Inflammatory macrophage treated with lipopolysaccharide for 4 hours (primary cell): ENCODE measurements around the gene NIM1K.
"Not testable (repeated sequence)": the region's sequence is repeated elsewhere in the genome, so short reads cannot be mapped to it uniquely, and the experiment has no call there.

Experiments used
- DNase-seq: peaks from one replicate; pipeline ENCODE4 v3.0.0-alpha.2; 2020

Gene NIM1K

GRCh38 chr5:43232943-43233833 is 41.2 kb downstream of the NIM1K start:
- DNase-seq = no peak

GRCh38 chr5:43233946-43234345 is 41.9 kb downstream of the NIM1K start:
- DNase-seq = no peak

DNA sequence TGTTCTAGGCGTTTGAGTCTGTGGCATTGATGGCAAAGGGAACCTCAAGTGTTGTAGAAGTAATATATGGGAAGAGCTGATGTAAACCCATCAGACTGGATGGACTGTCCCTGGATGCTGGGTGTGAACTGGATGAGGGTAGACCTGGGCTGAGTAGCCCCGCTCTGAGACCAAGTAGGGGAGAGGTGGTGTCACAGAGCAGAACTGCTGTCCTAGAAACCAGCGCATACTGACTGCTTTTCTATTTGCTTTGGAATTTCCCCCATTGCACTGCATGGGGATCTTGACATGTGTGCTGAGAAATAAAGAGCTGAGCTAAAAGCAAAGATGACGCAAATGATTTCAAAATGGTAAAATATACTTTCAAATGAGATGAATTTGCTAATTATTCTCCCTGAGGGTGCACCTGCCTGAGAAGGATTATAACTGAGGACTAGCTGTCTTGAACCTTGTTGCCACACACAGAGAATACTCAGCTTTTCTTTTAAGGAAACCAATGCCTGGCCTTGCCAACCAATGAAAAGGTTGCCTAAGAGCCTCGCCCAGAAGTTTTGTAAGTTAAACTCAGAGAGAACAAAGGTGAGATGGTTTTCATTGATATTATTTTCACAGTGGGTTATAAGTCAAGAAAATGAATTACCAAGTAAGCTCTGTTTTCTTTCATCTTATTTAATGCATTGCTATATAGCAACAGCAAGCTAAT is 44.8 kb downstream of the NIM1K start:
- DNase-seq = peak; percentile 13

DNA sequence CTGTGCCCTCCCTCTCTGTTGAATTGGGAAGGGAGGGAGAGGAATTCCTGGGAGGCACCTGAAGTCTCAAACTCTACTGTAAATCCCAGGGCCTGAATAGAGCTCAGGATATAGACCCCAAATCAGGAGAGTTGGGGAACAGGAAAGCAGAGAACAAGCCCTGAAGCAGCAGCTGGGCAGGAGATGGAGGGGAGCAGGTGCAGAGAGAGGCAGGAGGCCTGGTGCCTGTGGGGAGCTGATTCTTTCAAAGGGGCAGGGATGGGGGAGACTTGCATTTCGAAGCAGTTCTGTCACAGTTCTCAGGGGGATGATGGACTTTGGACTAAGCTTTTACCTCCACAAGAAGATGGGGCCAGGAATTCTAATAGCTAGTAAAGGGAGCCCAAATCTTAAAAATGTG is 50.2 kb downstream of the NIM1K start:
- DNase-seq = no peak

GRCh38 chr5:43243270-43243669 is 51.2 kb downstream of the NIM1K start:
- no peak for DNase-seq

DNA sequence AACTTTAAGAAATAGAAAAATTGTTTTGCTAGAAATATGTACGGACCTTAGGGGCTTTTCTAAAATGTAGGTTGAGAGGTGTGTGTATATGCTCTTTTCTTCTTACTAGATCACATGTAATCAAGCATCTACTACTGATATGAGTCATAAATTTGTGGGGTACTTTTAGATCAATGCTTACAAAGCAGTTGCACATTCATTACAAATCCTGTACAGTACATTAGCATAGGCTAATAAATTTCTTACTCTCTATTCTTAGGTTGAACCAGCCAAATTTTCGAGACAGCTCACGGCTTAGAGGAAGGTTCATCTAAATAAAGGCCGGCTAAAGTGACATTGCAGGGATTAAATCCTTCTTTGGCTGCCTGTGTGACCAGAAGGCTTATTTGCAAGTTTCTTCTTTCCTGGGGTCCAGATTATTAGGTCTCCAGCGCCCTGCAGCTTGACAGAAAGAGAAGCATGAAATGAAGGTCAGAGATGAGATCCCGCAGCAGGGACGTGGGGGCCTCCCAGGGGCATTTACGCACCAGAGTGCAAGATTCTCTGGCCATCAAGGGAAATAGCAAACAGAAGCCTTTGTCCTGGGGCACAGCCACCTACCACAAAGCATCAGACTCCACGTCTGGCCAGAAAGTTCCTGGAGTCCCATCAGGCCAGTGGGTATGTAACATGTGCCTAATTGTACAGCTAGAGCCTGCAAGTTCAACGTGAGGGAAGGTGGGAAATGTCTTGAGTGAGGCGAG is 53.0 kb downstream of the NIM1K start:
- no peak for DNase-seq

- no peak for DNase-seq
These were observed 53.8 kb downstream of the NIM1K start for GRCh38 chr5:43245724-43246385.

- DNase-seq = no peak
These were observed 59.7 kb downstream of the NIM1K start for GRCh38 chr5:43251754-43252153.

DNA sequence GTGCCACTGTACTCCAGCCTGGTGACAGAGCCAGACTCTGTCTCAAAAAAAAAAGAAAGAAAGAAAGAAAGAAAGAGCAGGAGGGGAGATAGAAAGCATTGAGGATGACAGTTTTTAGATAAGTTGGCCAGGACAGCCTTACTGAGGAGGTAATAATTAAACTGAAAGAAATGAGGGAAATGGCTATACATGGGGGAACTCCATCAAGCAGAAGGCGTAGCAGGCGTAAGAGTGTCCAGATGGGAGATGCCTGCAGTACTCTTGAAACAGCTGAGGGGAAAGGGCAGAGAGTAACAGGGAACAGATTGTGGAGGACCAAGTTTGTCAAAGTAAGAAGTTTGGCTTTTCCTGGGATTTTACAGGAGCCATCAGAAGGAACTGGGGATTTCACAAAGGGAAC is 63.7 kb downstream of the NIM1K start:
- no peak for DNase-seq

- DNase-seq = no peak
These were observed 64.4 kb downstream of the NIM1K start for GRCh38 chr5:43256261-43256966.

DNA sequence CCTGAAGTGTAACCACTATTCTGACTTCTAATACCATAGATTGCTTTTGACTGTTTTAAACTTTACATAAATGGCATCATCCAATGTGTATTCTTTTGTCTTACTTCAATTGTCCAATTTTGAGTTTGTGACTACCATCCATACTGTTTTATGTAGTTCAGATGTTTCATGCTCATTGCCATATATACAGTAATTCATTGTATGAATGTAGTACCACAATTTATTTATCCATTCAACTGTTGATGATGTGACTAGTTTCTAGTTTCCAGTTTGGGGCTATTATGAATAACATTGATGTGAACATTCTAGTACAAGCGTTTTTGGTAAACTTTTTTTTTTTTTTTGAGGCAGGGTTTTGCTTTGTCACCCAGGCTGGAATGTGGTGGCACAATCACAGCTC is 66.1 kb downstream of the NIM1K start:
- DNase-seq = no peak

DNA sequence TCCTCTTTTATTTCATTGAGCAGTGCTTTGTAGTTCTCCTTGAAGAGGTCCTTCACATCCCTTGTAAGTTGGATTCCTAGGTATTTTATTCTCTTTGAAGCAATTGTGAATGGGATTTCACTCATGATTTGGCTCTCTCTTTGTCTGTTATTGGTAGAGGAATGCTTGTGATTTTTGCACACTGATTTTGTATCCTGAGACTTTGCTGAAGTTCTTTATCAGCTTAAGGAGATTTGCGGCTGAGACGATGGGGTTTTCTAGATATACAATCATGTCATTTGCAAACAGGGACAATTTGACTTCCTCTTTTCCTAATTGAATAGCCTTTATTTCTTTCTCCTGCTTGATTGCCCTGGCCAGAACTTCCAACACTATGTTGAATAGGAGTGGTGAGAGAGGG is 70.2 kb downstream of the NIM1K start:
- DNase-seq = not testable (repeated sequence)

DNA sequence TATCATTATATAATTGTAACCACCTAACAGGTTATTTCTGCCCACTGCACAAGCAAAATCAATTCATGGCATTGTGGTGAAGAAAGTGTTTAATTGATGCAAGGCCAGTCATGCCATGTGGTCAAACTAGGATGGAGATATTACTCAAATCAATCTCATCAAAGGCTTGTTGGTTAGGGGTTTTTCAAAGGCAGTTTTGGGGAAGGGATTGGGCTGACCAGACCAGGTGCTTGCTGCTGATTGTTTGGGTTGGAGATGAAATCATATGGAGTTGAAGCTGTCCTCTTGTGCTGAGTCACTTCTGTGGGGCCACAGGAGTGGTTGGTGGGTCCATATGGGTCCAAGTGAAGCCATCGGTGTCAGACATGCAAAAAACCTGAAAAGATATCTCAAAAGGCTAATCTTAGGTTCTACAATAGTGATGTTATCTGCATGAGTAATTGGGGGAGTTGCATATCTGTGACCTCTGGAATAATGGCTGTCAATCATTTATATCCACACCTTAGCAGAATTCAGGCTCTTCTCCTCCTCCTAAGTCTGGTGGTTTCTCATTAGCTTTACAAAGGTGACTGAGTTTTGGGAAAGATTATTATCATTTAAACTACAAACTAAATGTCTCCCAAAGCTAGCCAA is 76.3 kb downstream of the NIM1K start:
- DNase-seq = no peak

- DNase-seq = peak; percentile 82
These were observed 78.6 kb downstream of the NIM1K start for GRCh38 chr5:43270645-43271044.

GRCh38 chr5:43273552-43273951 is 81.5 kb downstream of the NIM1K start:
- no peak for DNase-seq

GRCh38 chr5:43274435-43275114 is 82.5 kb downstream of the NIM1K start:
- no peak for DNase-seq

DNA sequence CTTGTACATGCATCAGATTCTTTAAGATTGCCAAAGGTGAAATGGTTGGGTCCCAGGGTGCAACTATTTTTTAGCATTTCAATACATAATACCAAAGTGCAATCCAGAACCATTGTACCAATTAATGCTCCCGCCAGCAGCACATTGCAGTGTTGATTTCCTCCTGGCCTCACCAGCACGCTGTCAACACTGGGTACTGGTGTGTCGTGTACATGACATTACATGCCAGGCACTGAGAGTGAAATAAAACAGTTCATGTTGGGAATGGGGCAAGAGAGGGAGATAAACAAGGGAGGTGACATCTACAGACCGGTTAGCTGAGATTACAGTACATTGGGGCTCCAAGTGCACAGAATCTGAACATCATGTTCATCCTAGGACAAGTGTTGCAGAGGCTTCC is 83.4 kb downstream of the NIM1K start:
- no peak for DNase-seq

DNA sequence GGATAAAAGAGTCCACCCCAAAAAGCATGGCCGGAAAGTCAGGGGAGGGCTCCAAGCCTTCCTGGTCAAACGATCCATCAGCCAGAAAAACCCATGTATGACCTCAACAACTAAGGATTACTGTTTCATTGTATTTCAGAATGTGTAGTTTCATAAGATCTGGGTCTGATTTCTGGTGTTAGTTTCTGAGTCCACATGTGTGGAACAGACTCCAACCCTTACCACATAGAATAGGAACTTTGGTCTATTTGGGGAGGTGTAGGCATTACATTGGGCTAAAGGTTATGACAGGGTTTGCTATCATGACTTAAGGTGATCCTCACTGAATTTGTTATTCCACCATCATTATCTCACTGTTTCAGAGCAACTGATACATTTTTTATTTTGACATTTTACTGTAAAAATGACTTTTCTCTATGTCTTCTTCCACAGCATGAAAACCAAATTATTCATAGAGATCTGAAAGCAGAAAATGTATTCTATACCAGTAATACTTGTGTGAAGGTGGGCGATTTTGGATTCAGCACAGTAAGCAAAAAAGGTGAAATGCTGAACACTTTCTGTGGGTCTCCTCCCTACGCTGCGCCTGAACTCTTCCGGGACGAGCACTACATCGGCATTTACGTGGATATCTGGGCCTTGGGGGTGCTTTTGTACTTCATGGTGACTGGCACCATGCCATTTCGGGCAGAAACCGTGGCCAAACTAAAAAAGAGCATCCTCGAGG is 87.7 kb downstream of the NIM1K start:
- DNase-seq = no peak

GRCh38 chr5:43281840-43282658 is 90.0 kb downstream of the NIM1K start:
- DNase-seq = no peak

DNA sequence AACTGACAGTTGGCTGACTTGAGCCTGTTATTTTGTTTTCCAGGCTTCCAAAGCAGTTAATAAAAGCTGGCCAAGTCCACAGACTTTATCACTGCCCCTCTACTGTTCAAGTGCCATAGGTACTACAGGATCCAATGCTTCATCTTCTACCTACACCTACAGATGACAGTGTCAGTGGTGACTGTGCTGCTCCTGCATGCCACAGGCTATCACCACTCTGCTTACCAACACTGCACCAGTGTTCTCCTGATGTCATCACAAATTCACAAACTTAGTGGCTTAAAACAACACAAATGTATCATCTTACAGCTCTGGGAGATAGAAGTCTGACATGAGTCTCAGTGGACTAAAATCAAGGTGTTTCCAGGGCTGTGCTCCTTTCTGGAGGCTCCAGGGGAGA is 94.6 kb downstream of the NIM1K start:
- DNase-seq = no peak
